C4-2B (cell line): Measurements from ENCODE around the gene TMEM135.
A peak's percentile ranks its signal among the peaks of the same experiment; 100 is the strongest.

ENCODE experiments used
- ZFX ChIP-seq: fragments of 450-650 bp; IDR thresholded peaks from 2 replicates; pipeline ENCODE4 v1.6.1; 2017
- TF ChIP-seq, protein P1 (sequence below): fragments of 450-650 bp; conservative IDR thresholded peaks from 2 replicates; pipeline ENCODE4 v1.5.1; 2017; ENCODE audit warnings: mild to moderate bottlenecking

DNA sequence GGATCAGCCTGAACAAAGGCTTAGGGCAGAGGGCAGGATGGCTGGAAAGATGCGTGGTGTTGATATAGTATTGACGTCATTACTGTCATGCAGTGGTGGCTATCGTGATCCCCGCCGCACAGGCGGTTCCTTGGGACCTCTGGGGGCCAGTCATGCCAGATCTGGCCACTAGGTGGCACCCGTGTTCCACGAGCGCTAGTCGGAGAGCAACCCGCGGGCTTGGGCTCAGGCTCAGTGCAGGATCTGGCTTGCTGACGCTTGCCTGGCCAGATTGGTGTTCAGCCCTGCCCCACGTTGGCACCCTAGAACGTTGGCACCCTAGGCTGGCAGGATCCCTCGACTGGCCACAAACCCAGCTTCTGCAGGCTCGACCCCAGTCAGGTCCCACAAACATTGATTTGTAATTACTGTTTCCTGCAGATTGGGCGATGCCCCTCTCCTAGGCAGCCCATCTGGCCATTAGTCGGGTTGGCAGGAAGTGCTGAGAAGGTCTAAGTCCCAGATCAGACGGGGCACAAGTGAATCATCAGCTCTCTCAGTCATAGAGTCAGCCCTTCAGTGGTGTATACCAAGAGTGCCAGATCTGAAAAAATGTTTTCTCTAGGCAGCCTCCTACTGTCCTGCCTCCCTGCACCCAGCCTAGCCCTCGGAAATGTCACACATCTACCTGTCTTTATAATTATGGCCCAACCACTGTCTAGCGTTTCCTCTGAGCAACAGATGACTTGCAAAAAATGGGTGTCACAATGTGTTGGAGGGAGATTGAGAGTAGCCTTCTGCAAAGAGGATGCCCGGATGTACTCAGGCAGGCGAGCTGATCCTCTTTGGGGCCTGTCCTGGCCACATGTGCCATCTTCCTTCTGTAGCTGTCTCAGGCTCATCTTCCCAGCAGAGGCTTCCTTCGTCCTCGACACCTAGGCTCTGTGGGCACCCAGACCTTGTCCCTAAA, 315.3 kb downstream of the TMEM135 start:
- TF ChIP-seq, protein P1, sequence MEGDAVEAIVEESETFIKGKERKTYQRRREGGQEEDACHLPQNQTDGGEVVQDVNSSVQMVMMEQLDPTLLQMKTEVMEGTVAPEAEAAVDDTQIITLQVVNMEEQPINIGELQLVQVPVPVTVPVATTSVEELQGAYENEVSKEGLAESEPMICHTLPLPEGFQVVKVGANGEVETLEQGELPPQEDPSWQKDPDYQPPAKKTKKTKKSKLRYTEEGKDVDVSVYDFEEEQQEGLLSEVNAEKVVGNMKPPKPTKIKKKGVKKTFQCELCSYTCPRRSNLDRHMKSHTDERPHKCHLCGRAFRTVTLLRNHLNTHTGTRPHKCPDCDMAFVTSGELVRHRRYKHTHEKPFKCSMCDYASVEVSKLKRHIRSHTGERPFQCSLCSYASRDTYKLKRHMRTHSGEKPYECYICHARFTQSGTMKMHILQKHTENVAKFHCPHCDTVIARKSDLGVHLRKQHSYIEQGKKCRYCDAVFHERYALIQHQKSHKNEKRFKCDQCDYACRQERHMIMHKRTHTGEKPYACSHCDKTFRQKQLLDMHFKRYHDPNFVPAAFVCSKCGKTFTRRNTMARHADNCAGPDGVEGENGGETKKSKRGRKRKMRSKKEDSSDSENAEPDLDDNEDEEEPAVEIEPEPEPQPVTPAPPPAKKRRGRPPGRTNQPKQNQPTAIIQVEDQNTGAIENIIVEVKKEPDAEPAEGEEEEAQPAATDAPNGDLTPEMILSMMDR = peak; percentile 99
- no peak for TF ChIP-seq ZFX
